CD4-positive, alpha-beta T cell treated with Interleukin-2 at 100 ng/mL for 4 hours (primary cell): ENCODE data around the gene LMBRD1.

Experiments
- DNase-seq: peaks from one replicate; pipeline ENCODE4 v3.0.0-alpha.2; 2020; ENCODE audit warnings: low spot score

The LMBRD1 gene

GRCh38 chr6:69630767-69631166, 166.0 kb downstream of the LMBRD1 start:
- no peak for DNase-seq

DNA sequence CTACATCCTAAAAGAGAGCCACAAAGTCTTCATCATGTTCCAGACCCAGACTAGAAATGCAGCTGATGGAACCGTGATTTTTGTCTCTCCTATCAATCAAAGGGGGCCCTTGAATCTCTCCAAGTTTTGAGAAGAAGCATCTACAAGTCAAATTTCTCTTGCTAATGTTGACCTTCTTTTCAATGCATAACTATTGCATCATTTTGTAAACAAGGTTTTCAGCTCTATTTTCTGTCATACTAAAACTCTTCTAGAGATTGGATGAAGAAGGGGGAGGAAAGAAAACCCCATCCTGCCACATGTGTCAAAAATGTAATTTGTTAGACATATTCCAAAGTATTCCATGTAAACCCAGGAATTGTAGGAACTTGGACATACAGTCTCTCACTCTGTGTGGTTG, 169.2 kb downstream of the LMBRD1 start:
- no peak for DNase-seq

DNA sequence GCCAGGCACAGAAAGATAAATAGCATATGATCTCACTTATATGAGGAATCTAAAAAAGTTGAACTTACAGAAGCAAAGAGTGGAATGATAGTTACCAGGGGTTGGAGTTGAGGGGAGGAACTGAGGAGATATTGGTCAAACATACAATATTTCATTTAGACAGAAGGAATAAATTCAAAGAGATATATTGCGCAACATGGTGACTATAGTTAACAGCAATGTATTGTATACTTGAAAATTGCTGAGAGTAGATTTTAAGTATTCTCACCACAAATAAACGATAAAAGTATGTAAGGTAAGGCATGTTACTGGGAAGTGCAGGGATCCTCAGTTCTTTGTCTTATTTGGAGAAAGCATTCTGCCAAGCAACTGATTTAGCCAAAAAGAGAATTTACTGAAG, 171.9 kb downstream of the LMBRD1 start:
- no peak for DNase-seq
